Measurements from ENCODE around the gene R3HDM4. TPM values are rescaled to one million over a fixed set of nuclear protein-coding genes. Genes with fewer than 3 reads are reported as not detected.
A peak's percentile ranks its signal among the peaks of the same experiment; 100 is the strongest.

Gene R3HDM4
- total and polyA plus RNA-seq, 9 of the 15 experiments (the other 6 are each of a cell fraction or from before 2014, with no cell fraction given): 3.2 to 154 (median 59.0) TPM

DNA sequence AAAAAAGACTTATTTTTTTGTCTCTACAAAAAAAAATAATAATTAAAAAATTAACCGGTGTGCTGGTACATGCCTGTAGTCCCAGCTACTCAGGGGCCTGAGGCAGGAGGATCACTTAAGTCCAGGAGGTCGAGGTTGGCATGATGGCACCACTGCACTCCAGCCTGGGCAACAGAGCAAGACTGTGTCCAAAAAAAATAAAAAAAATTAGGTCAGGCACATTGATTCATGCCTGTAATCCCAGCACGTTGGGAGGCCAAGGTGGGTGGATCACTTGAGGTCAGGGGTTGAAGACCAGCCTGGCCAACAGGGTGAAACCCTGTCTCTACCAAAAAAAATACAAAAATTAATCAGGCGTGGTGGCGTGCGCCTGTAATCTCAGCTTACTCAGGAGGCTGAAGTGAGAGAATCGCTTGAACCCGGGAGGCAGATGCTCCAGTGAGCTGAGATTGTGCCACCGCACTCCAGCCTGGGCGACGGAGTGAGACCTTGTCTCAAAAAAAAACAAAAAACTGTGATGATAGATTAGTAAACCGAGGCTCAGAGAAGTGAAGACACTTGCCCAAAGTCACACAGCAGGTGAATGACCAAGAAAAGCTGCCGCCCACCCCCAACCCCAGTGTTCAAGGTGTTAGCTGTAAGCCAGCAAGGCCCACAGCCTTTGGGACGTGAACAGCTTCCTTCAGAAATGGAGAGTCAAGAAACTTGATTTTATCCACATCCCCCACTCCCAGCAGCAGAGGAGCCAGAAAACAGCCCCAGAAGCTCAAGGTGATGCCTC is 10.4 kb downstream of the R3HDM4 start (continued):
- TF ChIP-seq, protein P1, sequence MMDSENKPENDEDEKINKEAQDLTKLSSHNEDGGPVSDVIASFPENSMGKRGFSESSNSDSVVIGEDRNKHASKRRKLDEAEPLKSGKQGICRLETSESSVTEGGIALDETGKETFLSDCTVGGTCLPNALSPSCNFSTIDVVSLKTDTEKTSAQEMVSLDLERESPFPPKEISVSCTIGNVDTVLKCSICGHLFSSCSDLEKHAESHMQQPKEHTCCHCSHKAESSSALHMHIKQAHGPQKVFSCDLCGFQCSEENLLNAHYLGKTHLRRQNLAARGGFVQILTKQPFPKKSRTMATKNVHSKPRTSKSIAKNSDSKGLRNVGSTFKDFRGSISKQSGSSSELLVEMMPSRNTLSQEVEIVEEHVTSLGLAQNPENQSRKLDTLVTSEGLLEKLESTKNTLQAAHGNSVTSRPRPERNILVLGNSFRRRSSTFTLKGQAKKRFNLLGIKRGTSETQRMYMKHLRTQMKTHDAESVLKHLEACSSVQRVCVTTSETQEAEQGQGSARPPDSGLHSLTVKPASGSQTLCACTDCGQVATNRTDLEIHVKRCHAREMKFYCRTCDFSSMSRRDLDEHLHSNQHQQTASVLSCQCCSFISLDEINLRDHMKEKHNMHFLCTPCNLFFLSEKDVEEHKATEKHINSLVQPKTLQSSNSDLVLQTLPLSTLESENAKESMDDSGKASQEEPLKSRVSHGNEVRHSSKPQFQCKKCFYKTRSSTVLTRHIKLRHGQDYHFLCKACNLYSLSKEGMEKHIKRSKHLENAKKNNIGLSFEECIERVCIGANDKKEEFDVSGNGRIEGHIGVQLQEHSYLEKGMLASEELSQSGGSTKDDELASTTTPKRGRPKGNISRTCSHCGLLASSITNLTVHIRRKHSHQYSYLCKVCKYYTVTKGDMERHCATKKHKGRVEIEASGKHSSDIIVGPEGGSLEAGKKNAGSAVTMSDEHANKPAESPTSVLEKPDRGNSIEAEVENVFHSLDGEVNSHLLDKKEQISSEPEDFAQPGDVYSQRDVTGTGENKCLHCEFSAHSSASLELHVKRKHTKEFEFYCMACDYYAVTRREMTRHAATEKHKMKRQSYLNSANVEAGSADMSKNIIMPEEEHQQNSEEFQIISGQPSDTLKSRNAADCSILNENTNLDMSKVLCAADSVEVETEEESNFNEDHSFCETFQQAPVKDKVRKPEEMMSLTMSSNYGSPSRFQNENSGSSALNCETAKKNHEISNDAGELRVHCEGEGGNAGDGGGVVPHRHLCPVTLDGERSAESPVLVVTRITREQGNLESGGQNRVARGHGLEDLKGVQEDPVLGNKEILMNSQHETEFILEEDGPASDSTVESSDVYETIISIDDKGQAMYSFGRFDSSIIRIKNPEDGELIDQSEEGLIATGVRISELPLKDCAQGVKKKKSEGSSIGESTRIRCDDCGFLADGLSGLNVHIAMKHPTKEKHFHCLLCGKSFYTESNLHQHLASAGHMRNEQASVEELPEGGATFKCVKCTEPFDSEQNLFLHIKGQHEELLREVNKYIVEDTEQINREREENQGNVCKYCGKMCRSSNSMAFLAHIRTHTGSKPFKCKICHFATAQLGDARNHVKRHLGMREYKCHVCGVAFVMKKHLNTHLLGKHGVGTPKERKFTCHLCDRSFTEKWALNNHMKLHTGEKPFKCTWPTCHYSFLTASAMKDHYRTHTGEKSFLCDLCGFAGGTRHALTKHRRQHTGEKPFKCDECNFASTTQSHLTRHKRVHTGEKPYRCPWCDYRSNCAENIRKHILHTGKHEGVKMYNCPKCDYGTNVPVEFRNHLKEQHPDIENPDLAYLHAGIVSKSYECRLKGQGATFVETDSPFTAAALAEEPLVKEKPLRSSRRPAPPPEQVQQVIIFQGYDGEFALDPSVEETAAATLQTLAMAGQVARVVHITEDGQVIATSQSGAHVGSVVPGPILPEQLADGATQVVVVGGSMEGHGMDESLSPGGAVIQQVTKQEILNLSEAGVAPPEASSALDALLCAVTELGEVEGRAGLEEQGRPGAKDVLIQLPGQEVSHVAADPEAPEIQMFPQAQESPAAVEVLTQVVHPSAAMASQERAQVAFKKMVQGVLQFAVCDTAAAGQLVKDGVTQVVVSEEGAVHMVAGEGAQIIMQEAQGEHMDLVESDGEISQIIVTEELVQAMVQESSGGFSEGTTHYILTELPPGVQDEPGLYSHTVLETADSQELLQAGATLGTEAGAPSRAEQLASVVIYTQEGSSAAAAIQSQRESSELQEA (IDR thresholded peaks at IDR 0.05; ENCODE audit: low read depth): no peak
- TF ChIP-seq FOXA1 (IDR thresholded peaks at IDR 0.05; ENCODE audit: borderline replicate concordance) (no peak), ZBED1 (IDR thresholded peaks at IDR 0.05) (no peak), TCFL5 (CRISPR knock-in tag; conservative IDR thresholded peaks at IDR 0.05) (no peak), ADNP (tag; IDR thresholded peaks at IDR 0.05) (peak; percentile 83), ZFP36 (IDR thresholded peaks at IDR 0.05; ENCODE audit: low read depth, low read length, partially characterized antibody) (peak; percentile 88), HDAC1 (IDR thresholded peaks at IDR 0.05) (0 out of 4 replicates have a peak, but pooled peaks of 1 of the 2 experiments have one; percentile 19), ZNF695 (CRISPR knock-in tag; IDR thresholded peaks at IDR 0.05) (no peak), EGR1 (conservative IDR thresholded peaks at IDR 0.05) (no peak), ZNF354B (CRISPR knock-in tag; IDR thresholded peaks at IDR 0.05) (no peak), NONO (IDR thresholded peaks at IDR 0.05; ENCODE audit: low read depth in 2 of 2, low read length in 1 of 2) (no peak), CCNT2 (IDR thresholded peaks at IDR 0.05; ENCODE audit: borderline replicate concordance, extremely low read depth, insufficient read length, low read depth, low read length) (no peak), ESRRB (CRISPR knock-in tag; IDR thresholded peaks at IDR 0.05; ENCODE audit: borderline replicate concordance) (no peak), PTBP1 (IDR thresholded peaks at IDR 0.05; ENCODE audit: low read depth, low read length) (0 out of 2 replicates have a peak, but pooled peaks have one; percentile 76)
- TF ChIP-seq, protein P2, sequence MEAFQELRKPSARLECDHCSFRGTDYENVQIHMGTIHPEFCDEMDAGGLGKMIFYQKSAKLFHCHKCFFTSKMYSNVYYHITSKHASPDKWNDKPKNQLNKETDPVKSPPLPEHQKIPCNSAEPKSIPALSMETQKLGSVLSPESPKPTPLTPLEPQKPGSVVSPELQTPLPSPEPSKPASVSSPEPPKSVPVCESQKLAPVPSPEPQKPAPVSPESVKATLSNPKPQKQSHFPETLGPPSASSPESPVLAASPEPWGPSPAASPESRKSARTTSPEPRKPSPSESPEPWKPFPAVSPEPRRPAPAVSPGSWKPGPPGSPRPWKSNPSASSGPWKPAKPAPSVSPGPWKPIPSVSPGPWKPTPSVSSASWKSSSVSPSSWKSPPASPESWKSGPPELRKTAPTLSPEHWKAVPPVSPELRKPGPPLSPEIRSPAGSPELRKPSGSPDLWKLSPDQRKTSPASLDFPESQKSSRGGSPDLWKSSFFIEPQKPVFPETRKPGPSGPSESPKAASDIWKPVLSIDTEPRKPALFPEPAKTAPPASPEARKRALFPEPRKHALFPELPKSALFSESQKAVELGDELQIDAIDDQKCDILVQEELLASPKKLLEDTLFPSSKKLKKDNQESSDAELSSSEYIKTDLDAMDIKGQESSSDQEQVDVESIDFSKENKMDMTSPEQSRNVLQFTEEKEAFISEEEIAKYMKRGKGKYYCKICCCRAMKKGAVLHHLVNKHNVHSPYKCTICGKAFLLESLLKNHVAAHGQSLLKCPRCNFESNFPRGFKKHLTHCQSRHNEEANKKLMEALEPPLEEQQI (IDR thresholded peaks at IDR 0.05): no peak
- TF ChIP-seq, protein P3, sequence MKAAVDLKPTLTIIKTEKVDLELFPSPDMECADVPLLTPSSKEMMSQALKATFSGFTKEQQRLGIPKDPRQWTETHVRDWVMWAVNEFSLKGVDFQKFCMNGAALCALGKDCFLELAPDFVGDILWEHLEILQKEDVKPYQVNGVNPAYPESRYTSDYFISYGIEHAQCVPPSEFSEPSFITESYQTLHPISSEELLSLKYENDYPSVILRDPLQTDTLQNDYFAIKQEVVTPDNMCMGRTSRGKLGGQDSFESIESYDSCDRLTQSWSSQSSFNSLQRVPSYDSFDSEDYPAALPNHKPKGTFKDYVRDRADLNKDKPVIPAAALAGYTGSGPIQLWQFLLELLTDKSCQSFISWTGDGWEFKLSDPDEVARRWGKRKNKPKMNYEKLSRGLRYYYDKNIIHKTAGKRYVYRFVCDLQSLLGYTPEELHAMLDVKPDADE (conservative IDR thresholded peaks at IDR 0.05; ENCODE audit: control insufficient read depth, low read depth, low read length): no peak

Measured in K562 (cell line).